K562 (cell line): ENCODE measurements around the gene MOB3C. TPM values are rescaled to one million over a fixed set of nuclear protein-coding genes. Genes with fewer than 3 reads are reported as not detected.

Source experiments
- ATF7 ChIP-seq: fragments of 450-650 bp; IDR thresholded peaks from 2 replicates; pipeline ENCODE4 v1.7.1; 2014; ENCODE audit warnings: mild to moderate bottlenecking, moderate library complexity
- CEBPG ChIP-seq, 3 experiments: fragments of 200-800 bp in 1 of 3; sonication (Bioruptor generic) in 1 of 3; sonication (generic) in 1 of 3; formaldehyde crosslinking in 1 of 3; IDR thresholded peaks in 2 of 3; conservative IDR thresholded peaks in 1 of 3; 2 replicates each; pipeline versions ENCODE4 v1.6.1 to v1.8.0; 2016 to 2022; ENCODE audit warnings: missing compliant biosample characterization in 2 of 3, missing genetic modification characterization in 2 of 3, mild to moderate bottlenecking in 1 of 3, missing genetic modification reagents in 1 of 3
- FOXK1 ChIP-seq: sonication (generic); formaldehyde crosslinking; IDR thresholded peaks from 2 replicates; pipeline ENCODE4 v1.8.0; 2022; ENCODE audit warnings: missing genetic modification reagents, mild to moderate bottlenecking, borderline replicate concordance
- GABPA ChIP-seq: fragments of 200-800 bp; sonication (Bioruptor generic); conservative IDR thresholded peaks from 2 replicates; pipeline ENCODE4 v1.6.1; 2016; ENCODE audit warnings: low read depth, missing genetic modification characterization, missing compliant biosample characterization
- MEIS2 ChIP-seq: fragments of 450-650 bp; IDR thresholded peaks from 2 replicates; pipeline ENCODE4 v1.6.1; 2014; ENCODE audit warnings: mild to moderate bottlenecking; ENCODE audit not compliant: partially characterized antibody
- PBX2 ChIP-seq, 2 experiments: IDR thresholded peaks in 1 of 2; conservative IDR thresholded peaks in 1 of 2; 2 replicates each; pipeline ENCODE4 v1.6.1; 2016; ENCODE audit warnings: low read depth in 2 of 2, mild to moderate bottlenecking in 1 of 2, missing compliant biosample characterization in 1 of 2, missing genetic modification characterization in 1 of 2, moderate library complexity in 1 of 2
- PKNOX1 ChIP-seq: fragments of 450-650 bp; IDR thresholded peaks from 2 replicates; pipeline ENCODE4 v1.6.1; 2016
- RERE ChIP-seq: sonication (generic); formaldehyde crosslinking; IDR thresholded peaks from 2 replicates; pipeline ENCODE4 v1.8.0; 2023; ENCODE audit warnings: missing genetic modification reagents, mild to moderate bottlenecking, borderline replicate concordance
- TCF3 ChIP-seq: sonication (generic); formaldehyde crosslinking; IDR thresholded peaks from 2 replicates; pipeline ENCODE4 v1.4.0; 2020; ENCODE audit warnings: mild to moderate bottlenecking, missing genetic modification reagents
- TEAD1 ChIP-seq, 2 experiments: fragments of 450-650 bp in 1 of 2; sonication (generic) in 1 of 2; formaldehyde crosslinking; IDR thresholded peaks; 2 replicates each; pipeline versions ENCODE4 v1.4.0 to v1.8.0; 2020 to 2022; ENCODE audit warnings: mild to moderate bottlenecking in 2 of 2, missing genetic modification reagents in 1 of 2
- ZNF121 ChIP-seq: sonication (generic); formaldehyde crosslinking; conservative IDR thresholded peaks from 2 replicates; pipeline ENCODE4 v1.8.0; 2022; ENCODE audit warnings: missing genetic modification reagents
- ZNF232 ChIP-seq: sonication (generic); formaldehyde crosslinking; IDR thresholded peaks from 2 replicates; pipeline ENCODE4 v1.8.0; 2022; ENCODE audit warnings: mild to moderate bottlenecking, missing genetic modification reagents
- ZNF311 ChIP-seq: fragments of 250-450 bp; sonication (Bioruptor Pico); IDR thresholded peaks from 2 replicates; pipeline ENCODE4 v1.4.0; 2020; ENCODE audit warnings: mild to moderate bottlenecking, moderate library complexity
- polyA plus RNA-seq, 8 experiments: library from polyadenylated mRNA; depleted of rRNA in 4 of 8; stranded (reverse) in 5 of 8; unstranded in 3 of 8; fragments of >200 nt; fragmentation: Nextera tagmentation in 2 of 8; fragmentation: Illumina TruSeq in 1 of 8; extraction: Ambion mirVana in 2 of 8; extraction: Trizol in 1 of 8; gene quantifications; 2 replicates each; pipeline versions ENCODE4 v1.2.1 to v1.2.3, GENCODE V29; 2011 to 2014; ENCODE audit warnings: inconsistent platforms in 1 of 8, missing spikeins in 1 of 8
- total RNA-seq, 7 experiments: library from RNA; depleted of rRNA in 6 of 7; stranded (reverse); fragments of >200 nt in 6 of 7; fragmentation: Illumina TruSeq in 2 of 7; extraction: Trizol in 2 of 7; gene quantifications; 2 replicates each; pipeline versions ENCODE4 v1.2.1 to v1.2.3, GENCODE V29; 2011 to 2021; ENCODE audit warnings: low replicate concordance in 1 of 7
- TF ChIP-seq, protein P1 (sequence below): sonication (generic); formaldehyde crosslinking; IDR thresholded peaks from 2 replicates; pipeline ENCODE4 v1.8.0; 2023; ENCODE audit warnings: mild to moderate bottlenecking, missing genetic modification reagents

MOB3C gene
- total and polyA plus RNA-seq, 9 of the 15 experiments (the other 6 are each of a cell fraction or from before 2014, with no cell fraction given): 1.0 to 7.5 (median 3.7) TPM

- TF ChIP-seq FOXK1 (CRISPR knock-in tag) (0 out of 2 replicates have a peak, but pooled peaks have one; percentile 41), ATF7 (0 out of 2 replicates have a peak, but pooled peaks have one; percentile 20), CEBPG (CRISPR knock-in tag; IDR thresholded peaks at IDR 0.05) (peak; percentile 70; the same call in 1 of the 2 replicates), CEBPG (tag; conservative IDR thresholded peaks at IDR 0.05 in 1 of 2, IDR thresholded peaks at IDR 0.05 in 1 of 2) (peak; percentile 74 to 94), ZNF232 (peak; percentile 26; the same call in 1 of the 2 replicates), ZNF311 (CRISPR knock-in tag) (no peak), TEAD1 (CRISPR knock-in tag; IDR thresholded peaks at IDR 0.05) (no peak), MEIS2 (peak; percentile 76), TCF3 (peak; percentile 14; the same call in 1 of the 2 replicates), RERE (CRISPR knock-in tag) (no peak), ZNF121 (CRISPR knock-in tag) (0 out of 2 replicates have a peak, but pooled peaks have one; percentile 16), PKNOX1 (peak; percentile 44; the same call in 1 of the 2 replicates), PBX2 (CRISPR knock-in tag; IDR thresholded peaks at IDR 0.05; ENCODE audit: low read depth) (no peak), PBX2 (tag; conservative IDR thresholded peaks at IDR 0.05; ENCODE audit: low read depth) (peak; percentile 67), GABPA (tag) (peak; percentile 26; the same call in 1 of the 2 replicates)
- TF ChIP-seq, protein P1, sequence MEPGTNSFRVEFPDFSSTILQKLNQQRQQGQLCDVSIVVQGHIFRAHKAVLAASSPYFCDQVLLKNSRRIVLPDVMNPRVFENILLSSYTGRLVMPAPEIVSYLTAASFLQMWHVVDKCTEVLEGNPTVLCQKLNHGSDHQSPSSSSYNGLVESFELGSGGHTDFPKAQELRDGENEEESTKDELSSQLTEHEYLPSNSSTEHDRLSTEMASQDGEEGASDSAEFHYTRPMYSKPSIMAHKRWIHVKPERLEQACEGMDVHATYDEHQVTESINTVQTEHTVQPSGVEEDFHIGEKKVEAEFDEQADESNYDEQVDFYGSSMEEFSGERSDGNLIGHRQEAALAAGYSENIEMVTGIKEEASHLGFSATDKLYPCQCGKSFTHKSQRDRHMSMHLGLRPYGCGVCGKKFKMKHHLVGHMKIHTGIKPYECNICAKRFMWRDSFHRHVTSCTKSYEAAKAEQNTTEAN (CRISPR knock-in tag): 0 out of 2 replicates have a peak, but pooled peaks have one; percentile 38
Observed at GRCh38 chr1:46581681-46582455, 34.7 kb downstream of the MOB3C start (continued).
